GM18951 (cell line): ENCODE data around the gene ALG6.
"Not testable (repeated sequence)": the region's sequence is repeated elsewhere in the genome, so short reads cannot be mapped to it uniquely, and the experiment has no call there.

Experiments used
- POLR2A ChIP-seq: IDR thresholded peaks from 4 replicates; pipeline ENCODE4 v1.6.1; 2011; ENCODE audit warnings: mild to moderate bottlenecking; ENCODE audit not compliant: insufficient read length, insufficient read depth; ENCODE audit errors: extremely low read depth
- in situ Hi-C: fragments of 300-500 bp; cut with MboI; formaldehyde crosslinking; loops from one replicate; pipeline ENCODE4 v1.12.0; 2022; ENCODE audit warnings: low sequenced_read_pairs, mixed read lengths, inconsistent platforms; ENCODE audit not compliant: unreplicated experiment

Gene ALG6

GRCh38 chr1:63461661-63462230 is 94.3 kb downstream of the ALG6 start:
- no peak for TF ChIP-seq POLR2A
- in situ Hi-C loops = no loop called here

DNA sequence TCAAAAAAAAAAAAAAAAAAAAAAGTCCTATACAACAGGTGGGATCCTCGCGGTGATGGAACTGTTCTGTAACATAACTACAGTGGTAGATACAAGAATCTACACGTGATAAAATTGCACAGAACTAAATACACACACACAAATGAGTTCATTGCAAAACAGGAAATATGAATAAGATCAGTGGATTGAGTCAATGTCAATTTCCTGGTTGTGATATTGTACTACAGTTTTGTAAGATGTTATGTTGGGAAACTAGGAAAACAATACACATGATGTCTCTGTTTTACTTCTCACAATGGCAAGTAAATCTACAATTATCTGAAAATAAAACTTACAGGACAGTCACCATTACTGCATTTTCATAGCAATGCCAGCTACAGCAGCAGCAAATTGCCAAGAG is 95.8 kb downstream of the ALG6 start:
- TF ChIP-seq POLR2A = no peak
- in situ Hi-C loops = no loop called here

- in situ Hi-C loops = no loop called here
- TF ChIP-seq POLR2A = no peak
Observed at GRCh38 chr1:63466181-63466580, 98.8 kb downstream of the ALG6 start.

GRCh38 chr1:63466759-63467158 is 99.3 kb downstream of the ALG6 start:
- in situ Hi-C loops = no loop called here
- TF ChIP-seq POLR2A = no peak

- in situ Hi-C loops = not testable (repeated sequence)
Observed at GRCh38 chr1:63468683-63469082, 101.3 kb downstream of the ALG6 start.

DNA sequence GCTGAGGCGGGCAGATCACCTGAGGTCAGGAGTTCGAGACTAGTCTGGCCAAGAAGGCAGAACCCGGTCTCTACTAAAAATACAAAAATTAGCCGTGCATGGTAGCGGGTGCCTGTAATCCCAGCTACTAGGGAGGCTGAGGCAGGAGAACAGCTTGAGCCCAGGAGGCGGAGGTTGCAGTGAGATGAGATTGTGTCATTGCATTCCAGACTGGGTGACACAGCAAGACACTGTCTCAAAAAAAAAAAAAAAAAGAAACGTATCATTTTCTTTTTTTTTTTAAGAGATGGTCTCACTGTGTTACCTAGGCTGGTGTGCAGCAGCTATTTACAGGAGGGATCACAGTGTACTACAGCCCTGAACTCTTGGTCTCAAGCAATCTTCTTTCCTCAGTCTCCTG is 108.3 kb downstream of the ALG6 start:
- TF ChIP-seq POLR2A = no peak
- in situ Hi-C loops = no loop called here

GRCh38 chr1:63480057-63480456 is 112.6 kb downstream of the ALG6 start:
- no peak for TF ChIP-seq POLR2A
- in situ Hi-C loops = no loop called here

DNA sequence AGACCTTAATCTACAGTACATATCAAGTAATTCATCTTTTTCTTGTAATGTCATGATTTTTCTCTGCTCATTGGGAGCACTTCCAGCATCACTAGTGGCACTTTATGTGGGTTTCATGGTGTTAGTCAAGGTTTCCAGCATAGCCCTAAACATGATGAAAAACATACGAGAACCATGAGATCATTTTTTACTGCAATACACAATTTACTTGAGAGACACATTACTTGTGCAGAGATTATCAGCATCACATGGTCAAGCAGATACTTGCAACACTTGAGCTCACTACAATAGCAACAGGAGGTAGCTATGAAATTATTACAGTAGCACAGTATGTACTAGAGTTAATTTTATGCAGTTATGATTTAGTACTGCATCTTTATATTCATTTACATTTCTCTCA is 119.2 kb downstream of the ALG6 start:
- no peak for TF ChIP-seq POLR2A
- in situ Hi-C loops = no loop called here

DNA sequence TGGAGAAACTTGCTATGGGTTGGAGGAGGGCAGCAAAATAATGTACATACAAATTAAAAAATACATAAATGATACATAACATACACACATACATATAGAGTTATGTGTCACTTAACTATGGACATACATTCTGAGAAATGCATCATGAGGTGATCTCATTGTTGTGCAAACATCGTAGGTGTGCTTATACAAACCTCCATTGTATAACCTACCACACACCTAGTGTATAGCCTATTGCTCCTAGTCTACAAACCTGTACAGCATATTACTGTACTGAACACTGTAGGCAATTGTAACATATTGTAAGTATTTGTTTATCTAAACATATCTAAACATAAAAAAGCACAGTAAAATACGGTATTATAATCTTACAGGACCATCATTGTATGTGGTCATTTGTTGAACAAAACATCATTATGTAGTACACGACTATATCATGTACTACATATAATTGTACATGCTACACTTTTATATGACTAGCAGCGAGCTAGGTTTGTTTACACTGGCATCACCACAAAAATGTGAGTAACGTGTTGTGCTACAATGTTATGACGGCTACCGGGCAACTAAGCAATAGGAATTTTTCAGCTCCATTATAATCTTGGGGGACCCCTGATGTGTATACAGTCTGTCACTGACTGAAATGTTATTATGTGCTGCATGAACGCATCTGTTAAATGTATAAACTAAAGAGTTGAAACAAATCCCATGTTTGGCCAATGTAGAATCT is 120.1 kb downstream of the ALG6 start:
- TF ChIP-seq POLR2A = no peak
- in situ Hi-C loops = no loop called here
